Measurements from ENCODE around the gene SLC37A1. TPM values are rescaled to one million over a fixed set of nuclear protein-coding genes. Genes with fewer than 3 reads are reported as not detected.

The SLC37A1 gene
- total and polyA plus RNA-seq, 9 of the 15 experiments (the other 6 are each of a cell fraction or from before 2014, with no cell fraction given): 0.06 to 3.4 (median 0.40) TPM

GRCh38 chr21:42509244-42509643, 4.4 kb upstream of the SLC37A1 start (continued):
- TF ChIP-seq MGA (IDR thresholded peaks at IDR 0.05): no peak
- TF ChIP-seq KAT8 (IDR thresholded peaks at IDR 0.05; ENCODE audit: low read depth): no peak

Measured in K562 (cell line).